ENCODE data around the gene AHSP. TPM values are rescaled to one million over a fixed set of nuclear protein-coding genes. Genes with fewer than 3 reads are reported as not detected.

The AHSP gene
- total and polyA plus RNA-seq, 3 donors from 2014 or later, result 1.9 to 5.6 TPM; not detected in 1

GRCh38 chr16:31528523-31529107 lies 915 bp downstream of the AHSP start:
- no peak overlapping the region for H3K27ac ChIP-seq
- WGBS, 2 donors, result 25 to 26% methylated on average over 11 of the region's 11 CpGs
- TF ChIP-seq CTCF (IDR thresholded peaks at IDR 0.05) (no peak), POLR2A (IDR thresholded peaks at IDR 0.05) (no peak)
- no peak for DNase-seq
- intact Hi-C loops (cut with DNase I; ENCODE audit: low total_unique reads), result no loop called here
- peak overlapping the region in 1 of 2 donors; percentile 53 for H3K4me3 ChIP-seq
- H3K27me3 ChIP-seq, result no peaks in the 10 kb centered on the region
- no peaks in the 10 kb centered on the region for H3K36me3 ChIP-seq (ENCODE audit: low read depth, missing control alignments)
- peaks cover 9% of the 10 kb centered on the region for H3K4me1 ChIP-seq
- H3K9me3 ChIP-seq, result no peaks in the 10 kb centered on the region

- H3K9me3 ChIP-seq, result no peaks in the 10 kb centered on the region
- peaks cover 9% of the 10 kb centered on the region for H3K4me1 ChIP-seq
- 1 to 4% methylated on average over 18 to 52 of the region's 52 CpGs for WGBS, 2 donors
- no peaks in the 10 kb centered on the region for H3K27me3 ChIP-seq
- no peaks in the 10 kb centered on the region for H3K36me3 ChIP-seq (ENCODE audit: low read depth, missing control alignments)
- peak overlapping the region; percentile 9 to 53 for H3K4me3 ChIP-seq
- intact Hi-C loops (cut with DNase I; ENCODE audit: low total_unique reads), result no loop called here
- H3K27ac ChIP-seq, result no peak overlapping the region
- no peak for TF ChIP-seq POLR2A (IDR thresholded peaks at IDR 0.05)
- TF ChIP-seq CTCF (IDR thresholded peaks at IDR 0.05), result no peak
- DNase-seq, result no peak
Measured at GRCh38 chr16:31529108-31529936, 1.6 kb downstream of the AHSP start.

GRCh38 chr16:31529937-31530312 lies 2.2 kb downstream of the AHSP start:
- H3K4me3 ChIP-seq, result peak overlapping the region; percentile 9 to 53
- H3K36me3 ChIP-seq (ENCODE audit: low read depth, missing control alignments), result no peaks in the 10 kb centered on the region
- no peak for TF ChIP-seq POLR2A (IDR thresholded peaks at IDR 0.05)
- TF ChIP-seq CTCF (IDR thresholded peaks at IDR 0.05), result no peak
- H3K27ac ChIP-seq, result no peak overlapping the region
- no peak for DNase-seq
- WGBS, 2 donors, result 19 to 22% methylated on average over 13 to 17 of the region's 17 CpGs
- H3K4me1 ChIP-seq, result peaks cover 9% of the 10 kb centered on the region
- H3K9me3 ChIP-seq, result no peaks in the 10 kb centered on the region
- no peaks in the 10 kb centered on the region for H3K27me3 ChIP-seq
- intact Hi-C loops (cut with DNase I; ENCODE audit: low total_unique reads), result no loop called here

GRCh38 chr16:31530405-31530804 lies 2.7 kb downstream of the AHSP start:
- no peaks in the 10 kb centered on the region for H3K36me3 ChIP-seq (ENCODE audit: low read depth, missing control alignments)
- H3K27me3 ChIP-seq, result no peaks in the 10 kb centered on the region
- WGBS, 2 donors, result 52 to 61% methylated on average over 5 of the region's 5 CpGs
- DNase-seq, result no peak
- H3K9me3 ChIP-seq, result no peaks in the 10 kb centered on the region
- H3K27ac ChIP-seq, result no peak overlapping the region
- no peak overlapping the region for H3K4me3 ChIP-seq
- peaks cover 9% of the 10 kb centered on the region for H3K4me1 ChIP-seq
- intact Hi-C loops (cut with DNase I; ENCODE audit: low total_unique reads), result no loop called here
- TF ChIP-seq POLR2A (IDR thresholded peaks at IDR 0.05) (no peak), CTCF (IDR thresholded peaks at IDR 0.05) (no peak)

Data from testis (tissue), 3 donors.